Endodermal cell (in vitro differentiated cells): ENCODE results near the gene FRY. TPM values are rescaled to one million over a fixed set of nuclear protein-coding genes. Genes with fewer than 3 reads are reported as not detected.

Experiments used
- DNase-seq: peaks from one replicate; pipeline ENCODE4 v3.0.0-alpha.2; 2017
- H3K27ac ChIP-seq: 2 replicates; pipeline ENCODE4 v1.5.1; 2013; ENCODE audit warnings: mild to moderate bottlenecking, low read depth, low read length, moderate library complexity
- H3K27me3 ChIP-seq: 2 replicates; pipeline ENCODE4 v1.6.1; 2013; ENCODE audit warnings: mild to moderate bottlenecking, low read length, moderate library complexity; ENCODE audit not compliant: insufficient read depth, control insufficient read depth, poor library complexity, severe bottlenecking
- H3K36me3 ChIP-seq: 2 replicates; pipeline ENCODE4 v1.7.0; 2013; ENCODE audit warnings: mild to moderate bottlenecking, low read length, moderate library complexity; ENCODE audit not compliant: control insufficient read depth, insufficient read depth
- H3K4me1 ChIP-seq: one replicate; pipeline ENCODE4 v1.7.0; 2013; ENCODE audit warnings: low read length; ENCODE audit not compliant: control insufficient read depth, insufficient read depth
- H3K4me3 ChIP-seq: 2 replicates; pipeline ENCODE4 v1.5.1; 2013; ENCODE audit warnings: mild to moderate bottlenecking, low read length, moderate library complexity
- H3K9ac ChIP-seq: 2 replicates; pipeline ENCODE4 v1.6.1; 2013; ENCODE audit warnings: mild to moderate bottlenecking, low read length, moderate library complexity; ENCODE audit not compliant: poor library complexity, severe bottlenecking; ENCODE audit errors: extremely low read depth
- H3K9me3 ChIP-seq: 2 replicates; pipeline ENCODE4 v1.6.1; 2013; ENCODE audit warnings: mild to moderate bottlenecking, low read length, moderate library complexity; ENCODE audit not compliant: control insufficient read depth
- H3K27ac Mint-ChIP-seq: 2 replicates; pipeline ENCODE4 v1.8.0; 2020; ENCODE audit warnings: mixed read lengths
- H3K27me3 Mint-ChIP-seq: 2 replicates; pipeline ENCODE4 v1.8.0; 2021; ENCODE audit warnings: mild to moderate bottlenecking, mixed read lengths; ENCODE audit not compliant: insufficient read depth
- H3K36me3 Mint-ChIP-seq: 2 replicates; pipeline ENCODE4 v1.8.0; 2020; ENCODE audit warnings: low read depth, mixed read lengths
- H3K4me1 Mint-ChIP-seq: 2 replicates; pipeline ENCODE4 v1.8.0; 2020; ENCODE audit warnings: mixed read lengths
- H3K4me3 Mint-ChIP-seq: 2 replicates; pipeline ENCODE4 v1.8.0; 2020; ENCODE audit warnings: mild to moderate bottlenecking, moderate library complexity, mixed read lengths
- H3K9me3 Mint-ChIP-seq: 2 replicates; pipeline ENCODE4 v1.8.0; 2020; ENCODE audit warnings: mild to moderate bottlenecking, mixed read lengths
- CTCF ChIP-seq: fragments of 200-600 bp; sonication (generic); conservative IDR thresholded peaks from 2 replicates; pipeline ENCODE4 v1.5.0; 2021; ENCODE audit warnings: antibody characterized with exemption, mild to moderate bottlenecking
- WGBS, 2 experiments: methylation state at CpG; one replicate each; pipeline versions ENCODE4 v1.1.5 to v1.1.7; 2013; ENCODE audit warnings: missing lambda C conversion rate in 2 of 2, mixed read lengths in 1 of 2; ENCODE audit not compliant: insufficient coverage in 1 of 2, insufficient read length in 1 of 2; 5-methylcytosine and 5-hydroxymethylcytosine counted together
- total RNA-seq, 2 donors: library from RNA; stranded (reverse); fragmentation: NEBNext Ultra II Directional in 1 of 2; extraction: Animal tissue kit (Norgen Biotek cat#: 25700) in 1 of 2; gene quantifications; 2 replicates in 1 of 2; 3 replicates in 1 of 2; pipeline ENCODE4 v1.2.1, GENCODE V29; 2021

FRY gene
- total RNA-seq, 2 donors from 2014 or later: 20.1 to 30.8 TPM

GRCh38 chr13:32257649-32258048, 226.1 kb downstream of the FRY start:
- Mint-ChIP-seq H3K4me3 (no peak overlapping the region), H3K27me3 (no peaks in the 10 kb centered on the region), H3K9me3 (no peaks in the 10 kb centered on the region), H3K36me3 (no peaks in the 10 kb centered on the region), H3K27ac (no peak overlapping the region), H3K4me1 (no peaks in the 10 kb centered on the region)
- no peak for DNase-seq
- Histone ChIP-seq H3K27ac (no peak overlapping the region), H3K4me3 (no peak overlapping the region), H3K9me3 (no peaks in the 10 kb centered on the region), H3K27me3 (no peaks in the 10 kb centered on the region), H3K36me3 (no peaks in the 10 kb centered on the region), H3K4me1 (no peaks in the 10 kb centered on the region), H3K9ac (no peak overlapping the region)
- TF ChIP-seq CTCF: no peak

GRCh38 chr13:32259116-32259515, 227.5 kb downstream of the FRY start:
- Mint-ChIP-seq H3K27ac (no peak overlapping the region), H3K4me3 (no peak overlapping the region), H3K27me3 (no peaks in the 10 kb centered on the region), H3K36me3 (no peaks in the 10 kb centered on the region), H3K4me1 (no peaks in the 10 kb centered on the region), H3K9me3 (no peaks in the 10 kb centered on the region)
- H3K9ac ChIP-seq: no peak overlapping the region
- H3K4me1 ChIP-seq: no peaks in the 10 kb centered on the region
- TF ChIP-seq CTCF: peak; percentile 70
- H3K27me3 ChIP-seq: no peaks in the 10 kb centered on the region
- no peaks in the 10 kb centered on the region for H3K36me3 ChIP-seq
- H3K4me3 ChIP-seq: no peak overlapping the region
- no peak overlapping the region for H3K27ac ChIP-seq
- WGBS, 2 experiments: 82 to 96% methylated on average over 1 of the region's 1 CpG
- DNase-seq: peak; percentile 63
- H3K9me3 ChIP-seq: no peaks in the 10 kb centered on the region

- Histone ChIP-seq H3K4me1 (no peaks in the 10 kb centered on the region), H3K9me3 (no peaks in the 10 kb centered on the region), H3K36me3 (no peaks in the 10 kb centered on the region), H3K27me3 (no peaks in the 10 kb centered on the region), H3K27ac (no peak overlapping the region), H3K4me3 (no peak overlapping the region), H3K9ac (no peak overlapping the region)
- Mint-ChIP-seq H3K27ac (no peak overlapping the region), H3K4me1 (no peaks in the 10 kb centered on the region), H3K4me3 (no peak overlapping the region), H3K9me3 (no peaks in the 10 kb centered on the region), H3K36me3 (peaks cover 7% of the 10 kb centered on the region), H3K27me3 (no peaks in the 10 kb centered on the region)
- WGBS, 2 experiments: 93 to 97% methylated on average over 8 to 9 of the region's 9 CpGs
- DNase-seq: no peak
- TF ChIP-seq CTCF: no peak
Observed at GRCh38 chr13:32261567-32261966, 230.0 kb downstream of the FRY start.
